ENCODE data around the gene CERS6. TPM values are rescaled to one million over a fixed set of nuclear protein-coding genes. Genes with fewer than 3 reads are reported as not detected.

Gene CERS6
- total RNA-seq, 1 donor: 23.9 TPM

DNA sequence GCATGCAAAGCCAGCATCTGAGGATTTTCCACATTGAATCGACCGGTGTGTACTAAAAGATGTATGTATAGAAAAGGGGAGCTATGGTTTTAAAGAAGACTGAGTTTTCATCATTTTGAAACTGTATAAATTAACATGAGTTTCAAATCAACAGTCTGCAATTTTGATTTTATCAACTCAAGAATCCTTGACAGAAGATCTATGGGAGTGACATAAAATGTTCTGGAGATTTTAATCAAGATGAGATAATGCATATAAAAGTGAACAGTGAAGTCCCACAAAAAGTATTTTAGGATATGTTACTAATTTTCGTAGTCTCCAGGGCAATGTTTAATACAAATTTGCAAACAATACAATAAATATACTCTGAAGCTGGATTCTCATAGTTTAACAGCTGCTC lies 24.0 kb upstream of the CERS6 start:
- Histone ChIP-seq H3K36me3 (ENCODE audit: insufficient read depth, low read length) (no peaks in the 10 kb centered on the region), H2AFZ (ENCODE audit: low read length) (no peak overlapping the region), H3K79me2 (ENCODE audit: insufficient read depth, low read length) (no peaks in the 10 kb centered on the region), H3K27ac (ENCODE audit: low read depth, low read length) (no peak overlapping the region), H3K27me3 (ENCODE audit: insufficient read depth, low read length) (peaks cover 3% of the 10 kb centered on the region), H3K4me2 (ENCODE audit: insufficient read depth, low read length) (no peak overlapping the region), H3K4me1 (ENCODE audit: insufficient read depth, low read length) (no peaks in the 10 kb centered on the region), H3K9me3 (ENCODE audit: low read depth, low read length) (no peaks in the 10 kb centered on the region), H3K4me3 (ENCODE audit: insufficient read depth, low read length) (no peak overlapping the region), H4K20me1 (ENCODE audit: insufficient read depth, low read length) (no peaks in the 10 kb centered on the region)
- no peak for DNase-seq (ENCODE audit: insufficient read length, low spot score, missing footprints)
- TF ChIP-seq, protein P1, sequence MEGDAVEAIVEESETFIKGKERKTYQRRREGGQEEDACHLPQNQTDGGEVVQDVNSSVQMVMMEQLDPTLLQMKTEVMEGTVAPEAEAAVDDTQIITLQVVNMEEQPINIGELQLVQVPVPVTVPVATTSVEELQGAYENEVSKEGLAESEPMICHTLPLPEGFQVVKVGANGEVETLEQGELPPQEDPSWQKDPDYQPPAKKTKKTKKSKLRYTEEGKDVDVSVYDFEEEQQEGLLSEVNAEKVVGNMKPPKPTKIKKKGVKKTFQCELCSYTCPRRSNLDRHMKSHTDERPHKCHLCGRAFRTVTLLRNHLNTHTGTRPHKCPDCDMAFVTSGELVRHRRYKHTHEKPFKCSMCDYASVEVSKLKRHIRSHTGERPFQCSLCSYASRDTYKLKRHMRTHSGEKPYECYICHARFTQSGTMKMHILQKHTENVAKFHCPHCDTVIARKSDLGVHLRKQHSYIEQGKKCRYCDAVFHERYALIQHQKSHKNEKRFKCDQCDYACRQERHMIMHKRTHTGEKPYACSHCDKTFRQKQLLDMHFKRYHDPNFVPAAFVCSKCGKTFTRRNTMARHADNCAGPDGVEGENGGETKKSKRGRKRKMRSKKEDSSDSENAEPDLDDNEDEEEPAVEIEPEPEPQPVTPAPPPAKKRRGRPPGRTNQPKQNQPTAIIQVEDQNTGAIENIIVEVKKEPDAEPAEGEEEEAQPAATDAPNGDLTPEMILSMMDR (IDR thresholded peaks at IDR 0.05; ENCODE audit: extremely low read depth, low read depth, low read length): no peak

DNA sequence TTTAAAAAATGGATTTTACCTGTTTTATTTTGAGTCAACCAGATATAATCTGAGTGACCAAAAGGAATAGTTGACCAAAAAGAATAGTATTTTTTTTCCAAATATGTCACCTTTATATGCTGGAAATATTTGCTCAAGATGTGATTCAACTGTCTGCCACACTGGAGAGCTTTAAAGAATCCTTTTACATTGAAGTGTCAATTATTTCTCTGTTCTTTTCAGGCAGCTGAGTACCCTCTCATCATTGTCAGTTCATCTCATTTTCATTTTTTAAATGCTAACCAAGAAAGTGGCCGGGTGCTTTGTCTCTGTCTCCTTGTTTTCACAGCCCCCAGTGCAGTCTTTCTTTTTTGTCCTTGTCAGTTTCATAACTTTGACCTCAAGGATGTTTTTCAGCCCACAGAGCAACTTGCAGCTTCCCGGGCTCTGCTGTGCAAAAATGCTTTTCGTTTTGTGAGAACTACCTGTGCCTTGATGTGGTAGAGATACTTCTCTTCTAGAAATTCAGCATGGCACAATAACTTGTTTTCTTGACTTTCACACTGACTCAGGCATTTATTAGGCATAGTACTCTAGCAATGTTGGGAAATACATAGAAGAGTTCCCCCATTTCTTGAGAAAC lies 23.4 kb upstream of the CERS6 start:
- Histone ChIP-seq H3K9me3 (ENCODE audit: low read depth, low read length) (no peaks in the 10 kb centered on the region), H3K4me2 (ENCODE audit: insufficient read depth, low read length) (no peak overlapping the region), H3K4me3 (ENCODE audit: insufficient read depth, low read length) (no peak overlapping the region), H3K79me2 (ENCODE audit: insufficient read depth, low read length) (no peaks in the 10 kb centered on the region), H3K27ac (ENCODE audit: low read depth, low read length) (no peak overlapping the region), H3K36me3 (ENCODE audit: insufficient read depth, low read length) (no peaks in the 10 kb centered on the region), H3K27me3 (ENCODE audit: insufficient read depth, low read length) (peaks cover 3% of the 10 kb centered on the region), H2AFZ (ENCODE audit: low read length) (no peak overlapping the region), H4K20me1 (ENCODE audit: insufficient read depth, low read length) (no peaks in the 10 kb centered on the region), H3K4me1 (ENCODE audit: insufficient read depth, low read length) (no peaks in the 10 kb centered on the region)
- TF ChIP-seq, protein P1 (IDR thresholded peaks at IDR 0.05; ENCODE audit: extremely low read depth, low read depth, low read length): no peak
- DNase-seq (ENCODE audit: insufficient read length, low spot score, missing footprints): no peak

DNA sequence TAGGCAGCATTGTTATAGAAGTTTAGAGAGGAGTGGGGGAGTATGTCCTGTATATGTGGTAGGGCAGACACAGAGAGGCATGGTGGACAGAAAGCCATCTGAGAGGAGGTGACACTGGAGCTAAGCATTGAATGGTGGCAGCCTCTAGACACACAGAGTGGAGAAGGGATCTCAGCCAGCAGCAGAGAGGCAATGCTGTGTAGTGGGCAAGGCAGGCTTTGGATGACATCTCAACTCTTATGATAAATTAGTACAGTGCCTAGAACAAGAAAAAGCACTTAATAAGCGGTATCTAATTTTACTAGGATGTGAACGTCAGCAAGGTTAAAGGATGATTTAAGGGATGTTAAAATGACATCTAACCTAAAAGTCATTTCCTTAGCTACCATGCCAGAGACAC lies 22.5 kb upstream of the CERS6 start:
- Histone ChIP-seq H3K4me1 (ENCODE audit: insufficient read depth, low read length) (no peaks in the 10 kb centered on the region), H4K20me1 (ENCODE audit: insufficient read depth, low read length) (no peaks in the 10 kb centered on the region), H3K4me3 (ENCODE audit: insufficient read depth, low read length) (no peak overlapping the region), H3K79me2 (ENCODE audit: insufficient read depth, low read length) (no peaks in the 10 kb centered on the region), H3K27me3 (ENCODE audit: insufficient read depth, low read length) (peaks cover 8% of the 10 kb centered on the region), H3K27ac (ENCODE audit: low read depth, low read length) (no peak overlapping the region), H3K9me3 (ENCODE audit: low read depth, low read length) (no peaks in the 10 kb centered on the region), H3K4me2 (ENCODE audit: insufficient read depth, low read length) (no peak overlapping the region), H3K36me3 (ENCODE audit: insufficient read depth, low read length) (no peaks in the 10 kb centered on the region), H2AFZ (ENCODE audit: low read length) (no peak overlapping the region)
- no peak for DNase-seq (ENCODE audit: insufficient read length, low spot score, missing footprints)
- TF ChIP-seq, protein P1 (IDR thresholded peaks at IDR 0.05; ENCODE audit: extremely low read depth, low read depth, low read length): no peak

DNA sequence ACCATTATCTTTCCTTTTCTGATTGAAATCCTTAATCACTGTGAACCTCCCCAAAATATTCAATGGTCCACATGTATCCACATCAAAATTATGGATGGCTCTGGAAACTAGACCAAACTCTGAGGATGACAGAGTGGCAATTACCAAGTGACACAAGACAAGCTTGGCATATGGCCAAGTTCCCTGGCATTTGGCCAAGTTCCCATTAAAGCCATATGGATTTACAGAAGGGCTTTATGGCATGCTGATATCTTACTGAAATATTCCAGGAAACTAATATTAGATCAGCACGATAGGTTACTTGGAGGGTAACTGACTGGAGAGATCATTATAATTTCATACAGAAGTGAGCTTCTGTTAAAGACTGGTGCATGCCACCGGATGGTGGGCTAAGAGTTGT lies 21.9 kb upstream of the CERS6 start:
- TF ChIP-seq, protein P1 (IDR thresholded peaks at IDR 0.05; ENCODE audit: extremely low read depth, low read depth, low read length): no peak
- Histone ChIP-seq H3K4me3 (ENCODE audit: insufficient read depth, low read length) (no peak overlapping the region), H3K4me1 (ENCODE audit: insufficient read depth, low read length) (no peaks in the 10 kb centered on the region), H3K79me2 (ENCODE audit: insufficient read depth, low read length) (no peaks in the 10 kb centered on the region), H3K36me3 (ENCODE audit: insufficient read depth, low read length) (no peaks in the 10 kb centered on the region), H3K4me2 (ENCODE audit: insufficient read depth, low read length) (no peak overlapping the region), H3K9me3 (ENCODE audit: low read depth, low read length) (no peaks in the 10 kb centered on the region), H3K27me3 (ENCODE audit: insufficient read depth, low read length) (peaks cover 8% of the 10 kb centered on the region), H3K27ac (ENCODE audit: low read depth, low read length) (no peak overlapping the region), H4K20me1 (ENCODE audit: insufficient read depth, low read length) (no peaks in the 10 kb centered on the region), H2AFZ (ENCODE audit: low read length) (no peak overlapping the region)
- no peak for DNase-seq (ENCODE audit: insufficient read length, low spot score, missing footprints)

Data from osteoblast (primary cell).